Measurements from ENCODE around the gene SESN1.
"Not testable (repeated sequence)": the region's sequence is repeated elsewhere in the genome, so short reads cannot be mapped to it uniquely, and the experiment has no call there.

The SESN1 gene

DNA sequence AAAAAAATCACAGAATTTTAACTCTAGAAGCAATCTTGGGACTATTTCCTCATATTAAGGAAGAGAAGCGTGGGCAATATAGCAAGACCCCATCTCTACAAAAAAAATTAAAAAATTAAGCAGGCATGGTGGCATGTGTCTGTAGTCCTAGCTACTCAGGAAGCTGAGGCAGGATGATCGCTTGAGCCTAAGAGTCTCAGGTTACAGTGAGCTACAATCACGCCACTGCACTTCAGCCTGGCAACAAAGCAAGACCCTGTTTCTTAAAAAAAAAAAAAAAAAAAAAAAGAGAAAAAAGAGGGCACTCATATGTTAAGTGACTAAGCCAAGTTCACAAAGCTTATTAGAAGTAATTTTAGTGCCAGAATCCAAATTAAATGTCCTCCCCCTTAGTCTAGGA, 100.8 kb downstream of the SESN1 start:
- DNase-seq, result no peak

DNA sequence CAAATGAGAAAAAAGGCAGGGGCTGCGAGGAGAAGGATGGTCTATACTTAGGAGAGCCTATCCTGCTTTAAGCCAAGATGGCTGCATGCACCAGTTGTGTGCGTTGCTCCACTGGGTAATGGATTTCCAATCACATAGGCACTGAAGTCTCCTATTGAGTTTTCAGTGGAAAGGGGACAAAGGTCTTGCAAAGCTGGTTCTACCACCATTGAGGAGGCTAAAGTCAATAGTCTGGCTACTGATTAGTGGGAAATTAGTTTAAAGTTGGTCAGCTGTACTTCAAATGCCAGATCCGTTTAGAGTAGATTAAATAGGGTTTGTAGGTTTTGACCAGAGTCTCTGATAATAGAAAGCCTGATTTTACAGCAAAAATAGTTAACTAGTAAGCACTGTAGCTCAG, 104.9 kb downstream of the SESN1 start:
- DNase-seq, result no peak

DNA sequence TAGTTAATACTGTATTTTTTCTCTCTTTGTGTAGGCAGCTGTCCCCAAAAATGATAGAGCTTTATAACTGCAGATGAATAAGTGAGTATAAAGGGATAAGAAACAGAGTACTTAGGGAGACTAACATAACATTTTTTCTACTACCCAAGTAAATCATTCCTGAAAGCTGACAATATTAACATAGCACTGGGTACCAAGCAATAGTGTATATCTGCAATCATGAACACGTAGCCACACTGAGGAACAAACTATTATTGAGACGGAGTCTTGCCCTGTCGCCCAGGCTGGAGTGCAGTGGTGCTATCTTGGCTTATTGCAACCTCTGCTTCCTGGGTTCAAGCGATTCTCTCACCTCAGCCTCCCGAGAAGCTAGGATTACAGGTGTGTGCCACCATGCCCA, 105.9 kb downstream of the SESN1 start:
- DNase-seq, result no peak

DNA sequence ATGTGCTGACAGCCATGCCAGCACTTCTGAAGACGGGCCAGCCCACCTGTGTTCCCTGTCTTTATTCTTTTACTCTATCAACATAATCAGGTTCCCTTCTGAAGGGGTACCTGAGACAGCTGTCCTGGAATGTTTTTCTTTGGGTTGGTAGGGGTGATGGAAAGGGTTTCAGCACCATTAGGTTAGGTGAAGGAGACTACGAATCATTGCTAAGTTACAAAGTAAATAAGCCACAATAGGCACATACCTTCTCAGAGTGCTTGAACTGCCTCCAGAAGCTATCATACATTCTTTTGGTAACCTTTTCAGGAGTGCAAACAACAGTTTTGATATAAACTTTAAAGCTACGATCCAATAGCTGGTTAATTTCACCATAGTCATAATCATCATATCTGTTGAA, 106.3 kb downstream of the SESN1 start:
- DNase-seq, result no peak

DNA sequence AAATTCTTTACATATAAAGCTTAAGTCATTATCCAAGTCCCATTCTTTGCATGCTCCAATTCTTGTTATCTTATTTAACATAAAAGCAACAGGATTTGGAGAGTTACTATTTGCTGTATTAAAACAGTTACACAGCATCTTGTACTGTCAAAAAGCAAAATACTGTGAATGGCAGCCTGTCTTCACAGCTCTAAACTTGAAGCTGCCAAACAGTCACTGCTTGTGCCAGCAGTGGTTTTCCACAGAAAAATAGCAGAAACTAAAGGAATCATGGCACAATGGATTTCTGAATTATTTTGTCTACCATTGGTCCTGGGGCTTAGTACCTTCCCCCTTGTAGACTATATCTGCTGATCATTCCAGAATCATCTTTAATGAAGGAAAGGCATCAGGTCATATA, 107.5 kb downstream of the SESN1 start:
- DNase-seq, result no peak

DNA sequence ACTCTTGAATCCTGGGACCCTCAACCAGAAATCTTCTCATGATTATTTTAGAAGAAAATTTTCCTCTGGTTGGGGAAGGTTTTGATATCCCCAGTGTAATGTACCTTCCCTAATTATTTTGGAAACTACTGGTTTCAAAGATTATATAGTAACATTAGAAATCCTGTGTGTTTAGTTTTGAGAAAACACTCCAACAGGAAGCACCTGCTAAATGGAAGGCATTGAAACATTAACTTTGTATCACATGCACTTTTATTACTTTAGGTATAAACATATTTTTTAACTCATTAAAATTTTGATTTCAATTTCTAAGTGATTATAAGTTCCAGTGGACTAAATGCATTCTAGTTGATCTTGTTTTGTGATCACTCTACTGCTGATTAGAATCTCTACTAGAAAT, 109.3 kb downstream of the SESN1 start:
- no peak for DNase-seq

DNA sequence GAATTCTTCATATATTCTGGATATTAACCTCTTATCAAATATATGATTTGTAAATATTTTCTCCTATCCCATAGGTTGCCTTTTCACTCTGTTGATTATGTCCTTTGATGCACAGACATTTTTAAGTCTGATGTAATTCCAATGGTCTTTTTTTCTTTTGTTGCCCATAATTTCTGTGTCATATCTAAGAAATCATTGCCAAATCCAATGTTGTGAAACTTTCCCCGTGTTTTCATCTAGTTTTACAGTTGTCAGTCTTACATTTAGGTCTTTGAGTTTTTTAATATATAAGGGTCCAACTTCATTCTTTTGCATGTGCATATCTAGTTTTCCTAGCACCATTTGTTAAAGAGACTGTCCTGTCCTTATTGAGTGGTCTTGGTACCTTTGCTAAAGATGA, 111.5 kb downstream of the SESN1 start:
- DNase-seq, result no peak

DNA sequence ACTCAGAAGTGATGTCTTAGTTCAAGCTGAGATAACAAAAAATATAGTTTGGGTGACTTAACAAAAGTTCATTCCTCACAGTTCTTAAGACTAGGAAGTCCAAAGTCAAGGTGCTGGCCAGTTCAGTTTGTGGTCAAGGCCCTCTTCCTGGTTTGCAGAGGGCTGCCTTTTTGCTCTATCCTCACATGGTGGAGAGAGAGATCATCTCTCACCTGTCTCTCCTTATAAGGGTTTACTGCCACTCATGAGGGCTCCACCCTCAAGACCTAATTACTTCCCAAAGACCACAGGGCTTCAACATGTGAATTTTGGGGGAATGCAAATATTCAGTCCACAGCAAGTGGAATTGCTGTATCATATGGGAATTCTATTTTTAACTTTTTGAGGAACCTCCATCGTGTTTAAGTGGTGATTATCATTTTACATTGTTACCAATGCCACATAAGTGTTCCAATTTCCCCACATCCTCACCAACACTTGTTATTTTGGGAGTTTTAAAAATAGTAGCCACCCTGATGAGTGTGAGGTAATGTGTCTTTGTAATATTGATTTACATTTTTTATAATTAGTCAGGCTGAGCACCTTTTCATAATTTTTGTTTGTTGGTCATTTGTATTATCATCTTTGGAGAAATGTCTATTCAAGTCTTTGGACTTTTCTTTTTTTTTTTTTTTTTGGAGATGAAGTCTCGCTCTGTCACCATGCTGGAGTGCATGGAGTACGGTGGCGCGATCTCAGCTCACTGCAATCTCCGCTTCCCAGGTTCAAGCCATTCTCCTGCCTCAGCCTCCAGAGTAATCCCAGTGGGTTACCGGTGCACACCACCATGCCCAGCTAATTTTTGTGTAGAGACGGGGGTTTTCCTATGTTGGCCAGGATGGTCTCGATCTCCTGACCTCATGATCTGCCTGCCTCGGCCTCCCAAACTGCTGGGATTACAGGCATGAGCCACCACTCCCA, 112.2 kb downstream of the SESN1 start:
- DNase-seq, result no peak

DNA sequence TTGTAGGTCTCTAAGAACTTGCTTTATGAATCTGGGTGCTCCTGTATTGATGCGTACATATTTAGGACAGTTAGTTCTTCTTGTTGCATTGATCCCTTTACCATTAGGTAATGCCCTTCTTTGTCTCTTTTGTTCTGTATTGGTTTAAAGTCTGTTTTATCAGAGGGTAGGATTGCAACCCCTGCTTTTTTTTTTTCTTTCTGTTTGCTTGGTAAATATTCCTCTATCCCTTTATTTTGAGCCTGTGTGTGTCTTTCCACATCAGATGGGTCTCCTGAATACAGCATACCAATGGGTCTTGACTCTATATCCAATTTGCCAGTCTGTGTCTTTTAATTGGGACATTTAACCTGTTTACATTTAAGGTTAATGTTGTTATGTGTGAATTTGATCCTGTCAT, 116.0 kb downstream of the SESN1 start:
- not testable (repeated sequence) for DNase-seq

DNA sequence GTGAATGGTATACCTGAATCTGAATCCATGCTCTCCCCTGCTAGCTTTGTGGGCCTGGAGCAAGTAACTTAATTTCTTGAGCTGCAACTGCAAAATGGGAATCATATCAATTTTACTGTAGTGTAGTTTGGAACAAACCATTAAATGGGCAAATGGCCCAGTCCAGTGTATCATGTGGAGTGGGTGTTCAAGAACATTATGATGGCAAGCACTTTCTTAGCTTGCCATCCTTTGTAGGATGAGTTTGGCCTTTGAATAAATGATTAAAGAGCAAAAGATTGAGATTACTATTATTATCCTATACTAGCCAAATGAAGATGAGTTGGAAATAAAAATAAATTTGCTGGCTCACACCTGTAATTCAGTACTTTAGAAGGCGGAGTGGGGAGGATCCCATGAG, 120.4 kb downstream of the SESN1 start:
- no peak for DNase-seq

DNA sequence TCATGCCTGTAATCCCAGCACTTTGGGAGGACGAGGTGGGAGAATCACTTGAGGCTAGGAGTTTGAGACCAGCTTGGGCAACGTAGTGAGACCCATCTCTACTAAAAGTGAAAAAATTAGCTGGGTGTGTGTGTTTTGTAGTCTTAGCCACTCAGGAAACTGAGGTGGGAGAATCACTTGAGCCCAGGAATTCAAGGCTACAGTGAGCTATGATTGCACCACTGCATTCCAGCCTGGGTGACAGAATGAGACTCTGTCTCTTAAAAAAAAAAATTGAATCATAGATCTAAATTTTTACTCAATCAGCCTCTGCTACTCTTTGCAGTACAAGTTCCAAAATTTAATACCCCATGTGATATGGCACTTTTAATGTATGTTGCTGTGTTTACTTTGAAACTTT, 124.9 kb downstream of the SESN1 start:
- DNase-seq, result no peak

DNA sequence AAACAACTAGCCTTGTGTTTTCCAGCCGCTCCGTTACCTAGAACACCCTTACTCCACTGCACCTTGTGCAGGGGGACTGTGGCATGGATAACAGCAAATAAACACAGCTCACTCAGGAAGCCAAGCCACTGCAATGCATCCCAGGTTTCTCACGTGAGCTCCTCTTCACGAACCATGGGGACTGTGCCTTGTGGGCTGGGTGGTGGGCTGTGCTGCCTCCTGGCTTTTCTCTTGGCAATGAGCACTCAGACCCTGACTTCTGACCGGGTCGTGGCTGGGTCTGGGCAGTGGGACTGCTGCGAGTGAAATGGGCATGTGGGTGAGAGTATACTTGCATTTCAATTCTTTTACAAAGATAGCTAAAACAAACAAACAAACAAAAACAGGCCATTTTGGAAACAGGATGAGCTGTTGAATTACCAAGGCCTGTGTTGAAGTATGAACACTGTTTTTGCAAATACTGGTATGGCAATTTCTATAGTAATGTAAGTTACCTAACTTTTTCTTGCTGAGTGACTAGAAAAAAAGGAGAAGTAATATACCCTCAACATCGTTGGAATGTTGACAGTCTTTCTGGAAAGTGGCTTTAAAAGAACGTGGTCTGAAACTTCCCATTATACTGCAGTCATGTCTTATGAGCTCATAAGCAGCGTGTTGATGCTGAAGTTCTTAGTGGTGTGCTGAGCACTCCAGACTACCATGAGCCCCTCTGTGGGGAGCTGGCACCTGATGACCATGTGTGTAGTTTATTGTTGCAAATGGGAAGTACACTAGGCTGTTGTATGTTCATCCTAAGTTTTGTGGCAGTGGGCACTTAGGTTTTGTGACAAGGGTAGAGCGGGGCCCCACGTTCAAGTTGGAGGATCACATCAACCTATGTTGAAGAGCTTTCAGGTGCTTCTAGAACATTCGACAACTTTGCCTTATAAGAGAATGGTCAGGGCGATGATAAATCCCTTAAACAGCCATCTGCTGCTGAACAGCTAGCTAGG, 126.0 kb downstream of the SESN1 start:
- DNase-seq, result no peak

DNA sequence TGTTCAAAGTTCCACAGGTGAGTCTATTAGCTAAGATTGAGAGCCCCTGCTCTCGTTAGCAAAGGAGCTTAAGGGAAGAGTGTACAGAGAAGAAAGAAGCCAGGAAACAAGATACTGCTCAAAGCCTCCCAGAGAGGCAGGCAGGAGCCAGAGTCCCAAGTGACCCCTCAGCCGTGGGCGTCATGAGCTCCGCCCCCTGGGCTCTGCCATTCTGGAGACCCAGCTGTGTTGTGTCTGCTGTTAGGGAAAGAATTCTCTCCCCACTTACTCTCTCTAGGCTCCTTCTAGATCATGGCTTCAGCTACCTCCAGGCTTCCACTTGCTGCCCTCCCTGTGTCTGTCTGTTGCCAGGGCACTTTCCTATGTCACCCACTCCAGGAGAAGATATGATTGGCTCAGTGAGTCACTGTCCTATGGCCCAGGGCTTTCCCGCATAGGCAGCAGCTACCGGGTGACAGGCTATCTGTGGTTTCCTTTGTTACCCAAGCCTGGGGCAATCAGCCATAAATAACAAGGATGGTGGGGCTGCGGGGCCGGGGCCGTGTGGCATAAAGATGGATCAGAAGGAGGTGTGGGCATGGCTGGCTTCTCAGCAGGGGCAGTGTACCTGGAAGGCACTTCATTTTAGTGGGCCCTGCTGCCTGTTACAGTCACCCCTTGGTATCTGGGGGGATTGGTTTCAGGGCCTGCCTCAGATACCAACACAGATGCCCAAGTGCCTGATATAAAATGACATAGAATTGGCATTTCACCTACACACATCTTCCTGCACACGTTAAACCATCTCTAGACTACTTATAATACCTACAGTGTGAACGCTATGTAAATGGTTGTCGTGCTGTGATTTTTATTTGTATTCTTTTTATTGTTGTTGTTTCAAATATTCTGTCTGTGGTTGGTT, 127.5 kb downstream of the SESN1 start:
- no peak for DNase-seq

DNA sequence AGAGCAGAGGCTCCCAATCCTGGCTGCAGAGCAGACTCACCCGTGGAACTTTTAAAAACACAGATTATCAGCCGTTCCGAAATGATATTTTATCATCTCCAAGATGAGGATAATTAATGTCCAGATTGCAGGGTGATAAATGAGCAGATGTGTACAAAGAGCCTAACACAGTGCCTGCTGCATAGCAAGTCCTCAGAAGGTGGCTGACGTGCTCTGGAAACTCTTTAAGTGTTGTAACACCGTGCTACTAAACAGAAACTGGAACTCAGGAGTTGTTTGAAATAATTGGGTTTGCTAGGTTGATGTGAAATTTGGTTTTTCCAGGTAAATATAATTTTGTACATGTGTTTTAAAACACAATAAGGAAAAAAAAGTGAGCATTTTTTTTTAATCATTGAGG, 128.4 kb downstream of the SESN1 start:
- no peak for DNase-seq

DNA sequence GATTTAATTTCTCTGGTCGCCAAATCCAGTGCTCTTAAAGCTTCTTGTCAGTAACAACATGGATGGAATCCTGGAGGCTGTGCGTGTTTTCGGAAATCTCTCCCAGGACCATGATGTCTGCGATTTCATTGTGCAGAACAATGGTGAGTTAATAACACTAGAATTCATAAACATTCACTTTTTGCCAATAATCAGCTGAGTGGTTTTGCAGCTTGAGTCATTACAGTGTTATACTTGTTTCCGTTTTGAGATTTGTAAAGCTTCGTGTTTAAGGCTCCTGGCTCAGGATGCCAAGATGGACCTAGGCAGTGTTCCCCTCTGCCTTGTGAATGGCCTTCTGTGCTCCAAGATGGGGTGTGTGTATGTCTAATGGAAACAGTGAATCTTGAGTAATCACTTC, 132.7 kb downstream of the SESN1 start:
- no peak for DNase-seq

DNA sequence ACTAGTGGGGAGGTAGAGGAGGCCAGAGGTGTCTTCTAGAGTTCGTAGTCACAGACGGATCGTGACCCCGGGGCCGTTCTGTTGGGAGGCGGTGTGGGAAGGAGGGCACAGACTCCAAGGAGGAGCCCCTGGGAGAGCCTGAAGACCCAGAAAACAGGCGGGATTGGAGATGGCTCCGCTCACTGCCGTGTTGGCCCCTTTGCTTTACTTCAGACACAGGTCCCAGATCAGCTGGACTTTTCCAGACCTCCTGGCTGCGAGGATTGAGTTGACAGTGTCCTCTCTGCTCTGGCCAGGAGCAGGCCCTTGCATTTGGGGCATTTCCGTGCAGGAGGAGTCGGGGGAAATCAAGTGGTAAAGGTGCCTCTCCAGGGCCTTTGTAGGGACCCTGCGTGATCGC, 133.6 kb downstream of the SESN1 start:
- no peak for DNase-seq

DNA sequence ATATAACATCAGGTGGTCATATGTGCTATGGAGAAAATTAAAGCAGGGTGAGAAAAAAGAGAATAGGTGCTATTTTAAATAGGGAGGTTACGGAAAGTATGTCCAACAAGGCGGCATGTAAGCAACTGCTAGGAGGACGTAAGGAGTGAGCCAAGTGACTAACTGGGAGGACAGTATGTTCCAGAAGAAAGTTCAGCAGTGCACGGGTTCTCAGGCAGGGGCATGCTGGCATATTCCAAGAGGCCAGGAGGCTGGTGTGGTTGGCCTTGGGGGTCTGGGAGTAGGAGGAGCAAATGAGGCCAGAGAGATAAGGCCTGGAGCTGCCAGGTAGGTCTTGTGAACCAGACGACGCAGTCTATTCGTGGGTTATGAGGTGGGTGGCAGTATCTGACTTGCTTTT, 134.0 kb downstream of the SESN1 start:
- no peak for DNase-seq

DNA sequence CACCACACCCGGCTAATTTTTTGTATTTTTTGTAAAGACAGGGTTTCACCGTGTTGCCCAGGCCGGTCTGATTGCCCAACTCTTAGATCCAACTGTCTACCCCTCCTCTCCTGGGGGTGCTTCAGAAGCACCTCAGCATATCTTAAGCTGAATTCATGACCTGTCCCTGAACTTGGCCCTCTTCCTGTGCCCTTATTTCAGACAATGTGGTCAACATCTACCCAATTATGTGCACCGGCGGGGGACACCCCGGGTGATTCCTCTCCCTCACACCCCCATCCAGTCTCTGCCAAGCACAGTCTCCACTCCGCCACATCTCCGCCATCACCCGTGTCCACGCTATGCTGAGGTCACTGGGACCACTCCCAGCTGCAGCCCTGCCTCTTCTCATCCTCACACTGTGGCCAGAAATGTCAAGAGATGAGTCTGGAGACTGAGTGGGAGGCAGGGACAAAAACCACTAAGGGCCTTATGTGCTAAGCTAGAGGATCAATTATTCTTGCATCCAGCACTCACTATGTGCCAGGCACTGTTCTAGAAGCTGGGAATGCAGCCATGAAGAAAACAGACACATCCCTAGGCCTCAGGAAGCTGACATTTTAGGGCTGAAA, 134.6 kb downstream of the SESN1 start:
- DNase-seq, result no peak

DNA sequence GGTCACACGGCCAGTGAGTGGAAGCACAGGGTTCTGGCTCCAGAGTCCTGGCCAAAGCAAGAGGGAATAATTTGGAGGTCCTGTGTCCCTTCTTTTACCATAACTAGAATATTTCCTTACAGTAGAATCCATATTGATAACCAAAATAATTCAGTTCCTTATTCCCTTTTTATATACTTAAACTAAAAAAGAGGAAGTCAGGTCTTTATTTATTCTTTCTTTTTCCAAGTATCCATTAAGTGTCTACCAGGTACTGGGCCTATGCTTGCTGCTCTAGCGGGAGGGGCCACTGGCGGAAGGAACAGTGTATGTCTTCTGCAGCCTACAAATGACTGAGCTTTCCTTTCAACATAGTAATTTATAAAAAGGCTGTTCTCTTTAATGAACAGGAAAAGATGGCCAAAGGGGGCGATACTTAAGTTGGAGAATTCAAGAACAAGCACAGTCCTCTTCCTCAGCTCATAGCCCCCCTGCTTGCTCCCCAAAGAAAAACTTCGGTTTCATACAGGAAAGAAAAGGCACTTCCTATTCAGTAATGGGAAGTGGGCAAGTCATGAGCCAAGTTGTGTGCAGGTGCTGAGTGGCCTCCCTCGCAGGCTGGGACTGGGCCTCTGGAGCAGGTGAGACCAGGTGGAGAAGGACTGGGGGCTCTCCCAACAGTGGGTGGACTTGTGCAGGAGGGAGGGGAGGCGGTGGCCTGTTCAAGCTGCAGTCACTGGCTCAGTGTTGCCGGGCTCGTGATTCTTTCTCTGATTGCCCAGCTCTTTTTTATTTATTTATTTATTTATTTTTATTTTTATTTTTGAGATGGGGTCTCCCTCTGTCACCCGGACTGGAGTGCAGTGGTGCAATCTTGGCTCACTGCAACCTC, 135.5 kb downstream of the SESN1 start:
- no peak for DNase-seq

DNA sequence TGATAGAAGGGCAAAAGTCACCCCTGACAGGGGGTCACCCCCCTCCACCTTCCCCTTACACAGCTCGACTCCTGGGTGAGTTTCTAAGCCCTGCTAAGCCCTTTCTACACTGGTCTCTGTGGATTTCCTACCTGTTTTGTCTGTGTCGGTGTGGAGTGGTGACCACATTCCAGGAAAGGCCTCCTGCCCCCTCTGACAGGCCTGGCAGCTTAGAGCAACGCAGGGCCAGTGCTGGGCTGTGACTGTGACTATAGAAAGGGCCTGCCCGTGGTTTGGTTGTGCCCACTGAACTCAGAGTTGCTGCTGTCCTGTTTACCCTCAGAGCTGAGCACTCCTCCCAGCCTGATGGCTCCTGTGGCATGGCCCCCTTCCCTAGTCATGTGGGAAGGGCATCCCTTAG, 137.4 kb downstream of the SESN1 start:
- DNase-seq, result no peak

DNA sequence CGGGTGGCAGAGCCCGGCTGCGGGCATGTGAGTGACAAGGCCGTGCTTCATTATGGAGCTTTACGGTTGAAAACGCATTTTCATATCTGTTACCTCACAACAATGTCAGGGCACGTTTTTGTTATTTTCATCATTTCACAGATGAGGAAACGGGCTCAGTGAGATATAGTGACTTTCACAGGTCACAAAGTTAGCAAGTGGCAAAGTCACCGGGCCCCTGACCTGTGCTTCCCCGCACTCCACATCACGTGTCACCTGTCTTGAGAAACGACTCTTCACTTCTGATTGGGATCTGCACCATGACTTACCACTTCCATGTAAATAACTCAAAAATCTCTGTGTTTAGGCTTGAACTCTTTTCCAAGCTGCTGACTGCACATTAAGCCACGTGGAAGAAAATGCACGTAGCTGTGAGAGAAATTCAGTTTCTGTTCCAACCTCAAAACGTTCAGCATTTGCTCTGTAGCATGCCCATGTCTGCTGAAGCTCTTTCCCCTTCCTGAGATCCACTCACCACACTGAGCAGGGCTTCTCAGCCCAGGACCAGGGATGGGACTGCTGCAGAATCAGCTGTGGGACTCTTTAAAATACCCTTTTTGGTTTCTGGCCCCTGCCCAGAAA, 139.2 kb downstream of the SESN1 start:
- no peak for DNase-seq
